Aorta (tissue), 5 donors: Measurements from ENCODE around the gene MAD1L1. TPM values are rescaled to one million over a fixed set of nuclear protein-coding genes. Genes with fewer than 3 reads are reported as not detected.

Source experiments
- ATAC-seq: fragments of 200-7000 bp; cut with Tn5 transposase; one replicate; pipeline ENCODE4 v1.9.1; 2022; ENCODE audit warnings: moderate library complexity; ENCODE audit not compliant: low FRiP score
- DNase-seq, 2 donors: peaks; one replicate each; pipeline ENCODE4 v3.0.0-alpha.2; 2020
- H3K27ac ChIP-seq, 2 donors: one replicate each; pipeline ENCODE4 v1.5.1; 2013; ENCODE audit warnings: low read length in 2 of 2, mild to moderate bottlenecking in 2 of 2, moderate library complexity in 2 of 2, control low read depth in 1 of 2, inconsistent platforms in 1 of 2, low read depth in 1 of 2
- H3K27me3 ChIP-seq, 2 donors: one replicate each; pipeline ENCODE4 v1.6.1; 2013; ENCODE audit warnings: control low read depth in 1 of 2, low read length in 1 of 2, mild to moderate bottlenecking in 1 of 2, moderate library complexity in 1 of 2; ENCODE audit not compliant: insufficient read depth in 2 of 2, control insufficient read depth in 1 of 2
- H3K36me3 ChIP-seq, 2 donors: one replicate each; pipeline ENCODE4 v1.6.1; 2013; ENCODE audit warnings: control low read depth in 1 of 2, low read length in 1 of 2, mild to moderate bottlenecking in 1 of 2; ENCODE audit not compliant: insufficient read depth in 2 of 2, control insufficient read depth in 1 of 2
- H3K4me1 ChIP-seq, 2 donors: one replicate each; pipeline ENCODE4 v1.6.1; 2013; ENCODE audit warnings: low read length in 2 of 2, control low read depth in 1 of 2, mild to moderate bottlenecking in 1 of 2, moderate library complexity in 1 of 2; ENCODE audit not compliant: insufficient read depth in 2 of 2, control insufficient read depth in 1 of 2
- H3K4me3 ChIP-seq, 2 donors: one replicate each; pipeline ENCODE4 v1.5.1; 2013; ENCODE audit warnings: low read length in 2 of 2, control low read depth in 1 of 2, mild to moderate bottlenecking in 1 of 2
- H3K9me3 ChIP-seq: one replicate; pipeline ENCODE4 v1.6.1; 2013; ENCODE audit warnings: mild to moderate bottlenecking, low read length; ENCODE audit not compliant: control insufficient read depth
- WGBS, 2 donors: extraction: QIAGEN DNeasy Blood & Tissue Kit; methylation state at CpG; one replicate each; pipeline ENCODE4 v1.1.7; 2013; 5-methylcytosine and 5-hydroxymethylcytosine counted together
- intact Hi-C, 2 donors: fragments of 100-400 bp; cut with DNase I; formaldehyde crosslinking; loops; one replicate each; pipeline versions ENCODE4 v1.14.2 to v1.15.0; 2022
- polyA plus RNA-seq, 2 donors: library from polyadenylated mRNA; stranded (reverse); fragments of 200-250 nt; gene quantifications; one replicate each; pipeline ENCODE4 v1.2.3, GENCODE V29; 2013
- total RNA-seq, 2 donors: library from RNA; stranded (reverse); fragmentation: NEBNext Ultra II Directional; extraction: Animal tissue kit (Norgen Biotek cat#: 25700); gene quantifications; one replicate each; pipeline ENCODE4 v1.2.1, GENCODE V29; 2021
- donor health status: healthy with polysubstance abuse.
- donor health status: Bipolar disorder and iron deficiency.
- donor health status: DM: no; HTN: no; CAD: no.
- donor health status: DM: no; HTN: no; CAD: no.
- donor health status: DM: yes; HTN: yes; CAD: no.

MAD1L1 gene
- total and polyA plus RNA-seq, 4 donors: 14.8 to 35.8 (median 20.2) TPM

DNA sequence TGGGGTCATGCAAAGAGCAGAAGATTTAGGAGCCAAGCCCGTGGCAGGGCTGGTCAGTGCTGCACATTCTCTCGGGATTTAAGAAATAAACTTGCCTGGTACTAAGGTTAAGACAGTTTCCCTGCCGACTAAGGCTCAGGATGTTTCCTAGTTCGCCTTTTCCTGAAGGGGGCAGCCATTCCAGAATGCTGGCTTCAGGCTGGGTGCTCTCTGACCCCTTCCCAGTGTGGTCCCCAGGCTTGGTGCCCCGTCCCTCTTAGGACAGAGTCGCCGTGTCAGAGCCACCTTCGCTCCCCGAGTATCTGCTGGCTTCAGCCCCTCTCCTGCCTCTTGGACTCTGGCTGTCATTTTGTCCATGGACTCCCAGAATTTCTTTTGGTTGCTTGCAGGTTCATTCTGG is 445.5 kb downstream of the MAD1L1 start:
- no peaks in the 10 kb centered on the region for H3K36me3 ChIP-seq
- peaks cover 5% of the 10 kb centered on the region for H3K9me3 ChIP-seq
- DNase-seq (peak in 1 of 2 donors; percentile 20), ATAC-seq (no peak)
- H3K27ac ChIP-seq: no peak overlapping the region
- H3K4me3 ChIP-seq: no peak overlapping the region
- no peaks in the 10 kb centered on the region for H3K4me1 ChIP-seq
- no peaks in the 10 kb centered on the region for H3K27me3 ChIP-seq
- intact Hi-C loops: no loop called here
- 72 to 74% methylated on average over 9 of the region's 9 CpGs for WGBS, 2 donors

DNA sequence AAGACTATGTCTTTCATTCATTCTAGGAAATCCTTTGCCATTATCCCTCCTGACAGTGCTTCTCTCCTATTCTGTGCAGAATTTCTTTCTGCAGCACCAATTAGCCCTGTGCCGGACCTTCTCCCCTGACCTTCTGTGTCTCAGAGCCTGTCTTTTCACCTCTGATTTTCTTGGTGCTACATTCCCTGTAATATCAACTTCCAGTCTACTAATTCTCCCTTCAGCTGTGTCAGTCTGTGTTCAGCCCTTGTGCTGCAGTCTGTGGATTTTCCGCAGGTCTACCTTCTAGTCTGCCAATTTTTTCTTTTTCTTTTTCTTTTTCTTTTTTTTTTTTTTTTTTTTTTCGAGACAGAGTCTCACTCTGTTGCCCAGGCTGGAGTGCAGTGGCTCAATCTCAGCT is 446.9 kb downstream of the MAD1L1 start:
- H3K9me3 ChIP-seq: peaks cover 5% of the 10 kb centered on the region
- intact Hi-C loops: no loop called here
- H3K27ac ChIP-seq: no peak overlapping the region
- H3K27me3 ChIP-seq: no peaks in the 10 kb centered on the region
- no peak overlapping the region for H3K4me3 ChIP-seq
- 86 to 95% methylated on average over 2 to 3 of the region's 3 CpGs for WGBS, 2 donors
- no peaks in the 10 kb centered on the region for H3K36me3 ChIP-seq
- DNase-seq (peak in 1 of 2 donors; percentile 3), ATAC-seq (no peak)
- H3K4me1 ChIP-seq: no peaks in the 10 kb centered on the region

DNA sequence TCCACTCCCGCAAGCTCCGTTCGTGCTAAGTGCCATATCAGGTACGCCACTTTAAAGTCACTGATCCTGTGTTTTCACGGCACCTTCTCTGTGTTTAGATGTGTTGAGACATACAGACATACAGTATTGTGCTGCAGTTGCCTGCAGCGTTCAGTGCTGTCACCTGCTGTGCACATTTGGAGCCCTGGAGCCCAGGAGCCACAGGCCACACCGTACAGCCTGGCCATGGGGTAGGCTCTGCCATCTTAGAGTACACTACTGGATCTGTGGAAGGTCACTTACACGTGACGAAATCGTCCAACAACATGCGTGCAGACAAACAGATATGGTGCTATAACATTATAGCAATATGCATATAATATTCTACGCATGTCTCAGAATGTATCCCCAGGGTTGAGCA is 451.4 kb downstream of the MAD1L1 start:
- WGBS, 2 donors: 92 to 94% methylated on average over 12 of the region's 12 CpGs
- no peak overlapping the region for H3K27ac ChIP-seq
- H3K4me3 ChIP-seq: no peak overlapping the region
- DNase-seq (no peak), ATAC-seq (no peak)
- H3K4me1 ChIP-seq: no peaks in the 10 kb centered on the region
- no peaks in the 10 kb centered on the region for H3K36me3 ChIP-seq
- H3K27me3 ChIP-seq: no peaks in the 10 kb centered on the region
- peaks cover 11% of the 10 kb centered on the region for H3K9me3 ChIP-seq
- intact Hi-C loops: no loop called here

DNA sequence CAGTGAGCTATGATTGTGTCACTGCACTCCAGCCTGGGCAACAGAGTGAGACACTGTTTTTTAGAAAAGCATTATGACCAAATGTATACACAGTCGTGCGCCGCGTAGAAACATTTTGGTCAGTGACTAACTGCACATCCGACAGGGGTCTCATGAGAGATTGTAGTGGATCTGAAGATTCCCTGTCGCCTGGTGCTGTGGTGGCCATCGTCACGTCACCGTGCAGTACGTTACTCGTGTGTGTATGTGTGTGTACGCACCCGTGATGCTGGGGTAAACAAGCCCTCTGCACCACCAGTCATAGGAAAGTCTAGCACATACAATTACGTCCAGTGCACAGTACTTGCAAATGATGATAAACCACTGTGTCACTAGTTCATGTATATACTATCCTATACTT is 453.3 kb downstream of the MAD1L1 start:
- intact Hi-C loops: no loop called here
- Histone ChIP-seq H3K27ac (no peak overlapping the region), H3K4me1 (no peaks in the 10 kb centered on the region), H3K36me3 (no peaks in the 10 kb centered on the region), H3K9me3 (peaks cover 7% of the 10 kb centered on the region), H3K27me3 (no peaks in the 10 kb centered on the region), H3K4me3 (no peak overlapping the region)
- WGBS, 2 donors: 85 to 87% methylated on average over 14 of the region's 14 CpGs
- no peak for ATAC-seq
- DNase-seq: peak in 1 of 2 donors; percentile 20

GRCh38 chr7:1777122-1777521 is 455.6 kb downstream of the MAD1L1 start:
- peak in 1 of 2 donors; percentile 0 for DNase-seq
- Histone ChIP-seq H3K27me3 (no peaks in the 10 kb centered on the region), H3K36me3 (no peaks in the 10 kb centered on the region), H3K4me1 (no peaks in the 10 kb centered on the region), H3K9me3 (peaks cover 7% of the 10 kb centered on the region), H3K4me3 (no peak overlapping the region), H3K27ac (no peak overlapping the region)
- 79 to 86% methylated on average over 6 of the region's 6 CpGs for WGBS, 2 donors
- ATAC-seq: no peak
- intact Hi-C loops: no loop called here

- H3K36me3 ChIP-seq: no peaks in the 10 kb centered on the region
- H3K4me3 ChIP-seq: no peak overlapping the region
- DNase-seq (no peak), ATAC-seq (no peak)
- no peaks in the 10 kb centered on the region for H3K27me3 ChIP-seq
- H3K27ac ChIP-seq: no peak overlapping the region
- WGBS, 2 donors: 73 to 75% methylated on average over 4 of the region's 4 CpGs
- H3K9me3 ChIP-seq: peaks cover 7% of the 10 kb centered on the region
- intact Hi-C loops: no loop called here
- H3K4me1 ChIP-seq: no peaks in the 10 kb centered on the region
Measured at GRCh38 chr7:1775389-1775788, 457.4 kb downstream of the MAD1L1 start.

DNA sequence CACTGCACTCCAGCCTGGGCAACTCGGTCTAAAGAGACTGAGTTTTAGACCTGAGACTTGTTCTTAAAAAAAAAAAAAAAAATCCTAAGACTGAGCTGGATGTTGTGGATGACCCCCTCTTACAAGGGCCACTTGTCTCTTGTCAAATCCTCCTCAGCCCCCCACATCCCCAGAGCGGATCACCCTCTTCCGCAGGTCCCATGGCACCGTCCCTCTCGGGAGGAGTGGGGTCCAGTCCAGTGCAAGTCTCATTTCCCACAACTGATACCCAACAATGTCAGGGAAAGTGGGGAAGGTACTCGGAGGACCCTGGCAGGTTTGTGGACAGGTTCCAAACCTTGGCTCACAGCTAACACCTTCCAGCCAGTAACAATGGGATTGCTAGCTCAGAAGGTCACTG is 462.4 kb downstream of the MAD1L1 start:
- H3K4me3 ChIP-seq: no peak overlapping the region
- no peaks in the 10 kb centered on the region for H3K27me3 ChIP-seq
- ATAC-seq (no peak), DNase-seq (peak in 1 of 2 donors; percentile 55)
- intact Hi-C loops: no loop called here
- no peaks in the 10 kb centered on the region for H3K4me1 ChIP-seq
- H3K9me3 ChIP-seq: no peaks in the 10 kb centered on the region
- no peaks in the 10 kb centered on the region for H3K36me3 ChIP-seq
- 91 to 93% methylated on average over 6 of the region's 6 CpGs for WGBS, 2 donors
- no peak overlapping the region for H3K27ac ChIP-seq

GRCh38 chr7:1769286-1770200 is 463.2 kb downstream of the MAD1L1 start:
- H3K9me3 ChIP-seq: no peaks in the 10 kb centered on the region
- H3K27ac ChIP-seq: no peak overlapping the region
- ATAC-seq (no peak), DNase-seq (peak in 1 of 2 donors; percentile 52)
- intact Hi-C loops: no loop called here
- no peaks in the 10 kb centered on the region for H3K4me1 ChIP-seq
- no peaks in the 10 kb centered on the region for H3K36me3 ChIP-seq
- 95 to 96% methylated on average over 54 of the region's 54 CpGs for WGBS, 2 donors
- H3K4me3 ChIP-seq: no peak overlapping the region
- H3K27me3 ChIP-seq: no peaks in the 10 kb centered on the region

DNA sequence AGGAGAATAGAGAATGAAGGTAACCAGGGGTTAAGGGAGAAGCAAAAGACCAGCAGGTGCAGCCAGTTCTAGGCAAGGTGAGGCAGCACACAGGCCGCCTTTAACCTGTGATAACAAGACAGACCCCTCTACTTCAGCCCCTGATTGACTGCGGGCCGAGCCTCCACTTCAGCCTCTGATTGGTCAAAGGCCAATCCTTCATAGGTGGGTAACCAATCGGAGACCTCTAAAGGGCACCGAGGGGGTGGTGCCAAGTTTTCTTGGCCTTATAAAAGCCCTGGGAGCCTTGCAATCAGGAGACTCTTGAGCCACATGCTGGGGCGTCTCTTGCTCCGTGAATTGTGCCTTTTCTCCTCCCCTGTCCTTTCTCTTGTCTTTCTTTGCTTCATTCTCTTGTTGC is 463.9 kb downstream of the MAD1L1 start:
- 88% methylated on average over 7 of the region's 7 CpGs for WGBS, 2 donors
- Histone ChIP-seq H3K4me1 (no peaks in the 10 kb centered on the region), H3K4me3 (no peak overlapping the region), H3K27ac (no peak overlapping the region), H3K9me3 (no peaks in the 10 kb centered on the region), H3K36me3 (no peaks in the 10 kb centered on the region), H3K27me3 (no peaks in the 10 kb centered on the region)
- ATAC-seq: no peak
- DNase-seq: peak in 1 of 2 donors; percentile 39
- intact Hi-C loops: no loop called here
